ENCODE results near the gene SEPTIN5.

Gene SEPTIN5

DNA sequence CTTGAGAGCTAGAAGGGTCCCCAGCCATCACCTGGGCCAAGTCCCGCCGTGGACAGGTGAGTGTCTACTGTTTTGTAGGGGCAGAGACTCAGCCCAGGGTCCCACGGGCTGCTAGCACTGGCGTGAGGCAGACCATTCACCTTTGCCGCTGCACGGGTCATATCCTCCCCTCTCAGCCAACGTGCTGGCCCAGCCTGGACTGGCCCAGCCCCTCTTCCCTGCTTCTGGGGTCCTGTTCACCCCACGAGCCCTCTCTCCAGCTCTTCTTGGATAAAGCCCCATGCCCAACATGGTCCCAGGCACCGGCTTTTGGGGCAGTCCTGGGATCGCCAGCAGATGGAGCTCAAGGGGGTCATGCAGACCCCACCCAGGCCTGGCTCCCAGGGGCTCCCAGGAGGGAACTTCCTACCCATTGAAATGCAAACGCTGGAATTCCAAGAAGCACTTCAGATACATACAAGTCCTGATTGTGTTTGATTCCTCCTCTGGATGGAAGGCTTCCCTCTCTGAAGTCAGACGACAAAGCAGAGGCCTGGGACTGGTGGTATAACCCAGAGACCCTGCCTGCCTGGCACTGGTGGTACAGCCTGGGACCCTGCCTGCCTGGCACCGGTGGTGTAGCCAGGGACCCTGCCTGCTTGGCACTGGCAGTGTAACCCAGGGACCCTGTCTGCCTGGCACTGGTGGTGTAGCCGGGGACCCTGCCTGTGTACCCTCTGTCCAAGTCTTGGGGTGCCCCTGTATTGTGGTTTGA lies 8.9 kb upstream of the SEPTIN5 start:
- DNase-seq (ENCODE audit: low read depth) = no peak

DNA sequence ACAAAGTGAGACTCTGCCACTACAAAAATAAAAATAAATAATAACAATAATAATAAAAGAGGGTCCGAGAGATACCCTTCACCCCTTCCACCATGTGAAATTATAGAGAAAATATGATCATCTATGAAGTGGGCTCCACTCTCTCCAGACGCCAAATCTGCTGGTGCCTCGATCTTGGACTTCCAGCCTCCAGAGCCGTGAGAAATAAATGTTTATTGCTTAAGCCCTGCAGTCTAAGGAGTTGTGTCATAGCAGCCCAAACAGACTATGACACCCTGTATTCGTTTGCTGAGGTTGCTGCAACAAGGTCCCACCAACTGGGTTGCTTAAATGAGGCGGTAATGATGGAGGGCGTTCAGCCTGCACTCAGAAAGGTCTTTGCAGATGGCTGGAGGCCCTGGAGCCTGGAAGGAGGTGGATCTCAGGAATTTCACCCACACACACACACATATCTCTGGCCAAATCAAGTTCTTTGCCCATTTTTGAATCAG lies 7.6 kb upstream of the SEPTIN5 start:
- DNase-seq (ENCODE audit: low read depth) = no peak

DNA sequence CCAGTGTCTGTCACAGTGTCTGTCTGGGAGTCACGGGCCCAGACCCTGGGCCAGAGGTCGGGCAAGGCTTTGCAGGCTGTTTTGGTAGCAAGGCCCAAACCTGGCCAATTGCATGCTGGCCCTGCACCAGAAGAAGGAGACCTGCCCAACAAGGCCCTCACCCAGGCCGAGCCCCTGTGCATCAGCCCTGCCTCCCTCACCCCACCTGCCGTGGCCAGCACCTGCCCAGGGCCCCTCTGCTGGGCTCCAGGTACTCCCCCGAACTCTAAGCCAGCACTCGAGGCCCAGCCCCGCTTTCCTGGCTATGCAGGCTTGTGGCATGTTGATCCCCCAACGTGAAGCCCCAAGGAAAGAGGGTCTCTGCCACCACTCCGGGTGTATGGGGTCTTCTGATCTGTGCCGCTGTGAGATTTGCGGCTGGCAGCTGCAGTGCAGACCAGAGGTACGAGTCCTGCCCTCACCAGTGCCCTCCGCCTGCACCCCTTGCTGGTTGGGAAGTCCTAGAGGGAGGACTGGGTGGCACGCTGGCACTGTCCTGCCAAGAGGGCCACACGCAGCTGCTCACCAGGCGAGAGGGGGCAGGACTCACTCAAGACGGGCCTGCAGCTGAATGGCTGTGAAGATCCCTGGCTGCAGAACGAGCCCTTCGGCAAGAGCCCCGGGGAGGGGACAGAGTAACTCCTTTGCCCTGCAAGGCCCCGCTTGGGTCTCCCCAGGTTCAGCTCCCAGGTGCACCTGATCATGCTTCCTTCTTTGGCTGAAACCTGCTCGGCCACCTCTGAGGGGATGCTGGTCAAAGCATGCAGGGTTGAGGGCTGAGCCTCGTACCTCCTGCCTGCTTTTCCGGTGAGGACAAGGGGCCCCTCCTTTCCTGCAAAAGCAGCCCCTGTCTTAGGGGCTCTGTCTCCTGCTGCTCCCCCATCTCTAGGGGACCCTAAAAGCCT lies 6.7 kb upstream of the SEPTIN5 start:
- DNase-seq (ENCODE audit: low read depth) = no peak

DNA sequence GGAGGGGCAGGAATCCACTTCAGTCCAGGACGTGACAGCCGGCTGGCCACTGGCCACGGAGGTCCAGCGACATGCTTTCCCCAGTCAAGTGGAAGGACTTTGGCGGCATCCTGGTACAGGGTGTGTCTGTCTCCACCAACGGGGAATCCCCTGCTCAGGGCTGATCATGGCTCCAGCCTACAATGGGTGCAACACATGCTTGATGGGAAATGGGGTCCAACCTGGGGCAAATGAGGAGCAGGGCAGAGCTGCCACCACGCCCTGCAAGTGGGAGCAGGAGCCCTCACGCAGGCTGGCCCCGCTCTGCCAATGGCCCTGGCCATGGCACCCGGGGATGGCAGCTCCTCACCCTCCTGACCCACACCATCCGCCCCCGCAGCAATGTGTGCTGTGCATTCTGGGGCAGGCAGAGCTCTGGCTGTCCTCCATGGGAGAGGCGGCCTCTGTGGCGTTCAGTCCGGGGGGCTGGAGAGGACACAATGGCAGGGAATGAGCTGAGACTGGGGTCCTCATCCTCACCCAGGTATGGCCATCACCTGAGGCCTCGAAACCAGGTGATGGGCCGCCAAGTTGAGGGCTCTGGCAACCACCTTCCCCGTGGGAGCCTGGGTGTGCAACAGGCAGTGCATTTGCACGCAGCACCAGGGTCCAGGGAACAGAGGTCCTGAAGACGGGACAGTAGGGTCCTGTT lies 5.8 kb upstream of the SEPTIN5 start:
- DNase-seq (ENCODE audit: low read depth) = no peak

DNA sequence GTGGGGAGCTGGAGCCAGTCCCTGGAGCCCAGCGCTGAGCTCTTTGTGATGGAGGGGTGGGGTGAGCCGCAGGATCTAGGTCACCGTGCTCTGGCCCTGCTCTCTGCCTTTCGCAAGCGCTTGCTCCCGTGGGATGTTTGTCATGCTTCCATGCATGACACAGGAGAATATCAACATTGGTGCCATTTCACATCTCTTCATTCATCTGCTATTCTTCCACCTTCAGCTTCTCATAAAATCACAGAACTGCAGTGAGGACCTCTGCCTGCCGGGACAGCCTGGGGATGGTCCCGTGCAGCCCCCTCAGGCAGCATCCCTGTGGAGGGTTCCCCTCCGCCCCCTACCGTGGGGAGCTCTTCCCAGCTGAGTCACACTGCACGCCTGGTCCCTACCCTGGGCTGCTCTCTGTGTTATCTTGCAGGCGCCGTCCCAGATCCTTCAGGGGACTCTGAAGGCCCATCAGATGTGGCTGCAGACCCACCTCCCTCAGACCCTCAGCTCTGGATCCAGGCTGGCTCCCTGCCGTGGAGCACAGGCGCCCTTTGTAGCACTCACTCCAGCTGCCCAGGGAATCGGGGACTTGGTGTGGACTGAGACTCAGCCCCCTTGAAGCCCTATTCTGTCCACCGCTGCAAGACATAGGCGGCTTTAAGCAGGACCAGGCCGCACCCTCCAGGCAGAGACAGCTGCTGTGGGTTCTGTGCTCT lies 5.1 kb upstream of the SEPTIN5 start:
- no peak for DNase-seq (ENCODE audit: low read depth)

DNA sequence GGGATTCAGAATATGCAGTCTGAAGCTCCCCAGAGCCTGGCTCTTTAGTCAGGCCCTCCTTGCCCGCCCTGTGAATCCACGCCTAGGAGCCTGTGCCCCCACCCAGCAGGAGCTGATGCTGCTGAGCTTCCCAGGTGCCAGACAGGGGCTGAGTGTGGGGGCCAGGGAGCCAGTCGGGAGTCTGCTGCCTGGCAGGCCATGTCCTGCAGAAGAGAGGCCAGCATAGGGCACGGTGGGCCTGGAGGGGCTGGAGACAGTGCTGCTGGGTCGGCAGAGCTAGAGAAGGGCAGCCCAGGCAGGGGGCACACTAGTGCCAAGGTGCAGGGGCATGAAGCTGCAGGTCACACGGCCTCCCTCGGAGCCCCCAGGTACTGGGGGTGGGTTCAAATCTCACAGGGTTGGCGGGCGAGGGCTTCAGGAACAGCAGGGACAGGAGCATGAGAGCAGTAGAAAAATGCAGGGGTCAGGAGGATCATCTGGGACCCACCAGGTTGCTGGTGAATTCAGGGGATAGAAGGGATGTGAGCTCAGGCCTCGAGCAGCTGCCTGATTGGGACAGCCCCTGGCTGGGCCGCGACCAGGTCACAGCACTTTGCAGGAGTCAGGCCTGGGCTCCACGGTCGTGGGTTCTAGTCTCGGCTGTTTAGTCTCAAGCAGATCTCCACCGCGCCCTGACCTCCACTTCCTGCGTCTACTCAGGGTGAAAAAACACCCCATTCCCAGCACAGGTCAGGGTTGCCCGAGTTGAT lies 4.1 kb upstream of the SEPTIN5 start:
- no peak for DNase-seq (ENCODE audit: low read depth)

DNA sequence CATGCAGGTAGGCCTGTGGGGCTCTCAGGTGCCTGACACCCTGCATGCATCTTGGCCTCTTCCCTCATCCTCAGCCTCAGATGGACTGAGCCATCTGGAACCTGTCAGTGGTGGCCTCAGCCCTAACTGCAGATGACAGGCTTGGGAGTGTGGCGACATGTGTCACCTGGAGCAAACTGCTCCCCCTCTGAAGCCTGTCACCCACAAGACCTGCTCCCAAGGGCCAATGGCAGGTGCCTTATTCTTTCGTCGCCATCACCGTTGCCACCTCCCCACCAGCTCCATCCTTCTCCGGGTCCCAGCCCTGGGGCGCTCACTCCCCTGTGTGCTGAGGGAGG lies 3.6 kb upstream of the SEPTIN5 start:
- no peak for DNase-seq (ENCODE audit: low read depth)

DNA sequence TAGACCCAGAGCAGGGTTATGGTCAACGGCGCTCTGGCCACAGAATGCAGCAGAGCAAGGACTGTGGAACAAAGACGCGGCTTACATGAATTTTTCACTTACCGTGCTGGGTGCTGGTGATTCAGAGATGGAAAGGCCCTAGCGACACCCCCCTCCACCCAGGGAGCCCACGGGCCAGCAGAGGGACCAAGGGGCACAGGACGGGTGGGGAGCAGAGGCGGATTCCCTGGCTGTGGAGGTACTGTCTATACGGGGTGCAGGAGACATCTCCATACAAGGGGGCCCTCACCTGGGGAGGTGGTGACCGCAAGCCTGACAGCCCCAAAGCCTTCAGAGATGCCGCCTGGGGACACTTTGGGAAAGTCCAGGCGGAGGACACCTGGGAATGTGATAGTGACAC lies 1.1 kb upstream of the SEPTIN5 start:
- no peak for DNase-seq (ENCODE audit: low read depth)

DNA sequence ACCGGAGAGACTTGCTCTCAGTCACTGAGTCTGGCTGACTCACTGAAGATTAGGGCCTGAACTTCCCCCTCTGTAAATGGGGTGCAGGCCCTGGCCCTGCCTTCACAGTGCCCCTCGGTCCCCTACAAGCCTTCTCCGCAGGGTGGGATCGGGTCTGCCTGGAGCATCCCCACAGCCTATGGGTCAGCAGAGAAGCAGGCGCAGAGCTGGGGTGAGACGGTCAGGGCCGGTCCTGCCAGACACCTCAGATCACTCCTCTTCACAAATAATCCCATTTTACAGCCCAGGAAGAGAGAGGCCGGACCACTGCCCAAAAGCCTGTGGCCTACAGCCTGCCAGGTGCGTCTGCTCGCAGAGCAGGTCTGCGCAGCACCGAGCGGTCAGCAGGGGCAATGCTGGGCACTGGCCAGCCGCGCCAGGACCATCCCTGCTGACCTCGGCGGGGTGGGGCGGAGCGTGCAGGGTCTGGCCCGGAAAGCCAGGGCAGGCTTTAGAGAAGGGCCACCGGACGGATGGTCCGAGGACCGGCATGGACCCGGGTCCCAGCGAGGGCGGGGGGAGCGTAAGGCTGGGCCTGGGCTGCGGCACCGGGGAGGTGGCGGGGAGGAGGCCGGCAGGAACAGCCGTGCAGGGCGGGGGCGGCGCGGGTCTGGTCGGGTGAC lies 522 bp upstream of the SEPTIN5 start:
- no peak for DNase-seq (ENCODE audit: low read depth)

DNA sequence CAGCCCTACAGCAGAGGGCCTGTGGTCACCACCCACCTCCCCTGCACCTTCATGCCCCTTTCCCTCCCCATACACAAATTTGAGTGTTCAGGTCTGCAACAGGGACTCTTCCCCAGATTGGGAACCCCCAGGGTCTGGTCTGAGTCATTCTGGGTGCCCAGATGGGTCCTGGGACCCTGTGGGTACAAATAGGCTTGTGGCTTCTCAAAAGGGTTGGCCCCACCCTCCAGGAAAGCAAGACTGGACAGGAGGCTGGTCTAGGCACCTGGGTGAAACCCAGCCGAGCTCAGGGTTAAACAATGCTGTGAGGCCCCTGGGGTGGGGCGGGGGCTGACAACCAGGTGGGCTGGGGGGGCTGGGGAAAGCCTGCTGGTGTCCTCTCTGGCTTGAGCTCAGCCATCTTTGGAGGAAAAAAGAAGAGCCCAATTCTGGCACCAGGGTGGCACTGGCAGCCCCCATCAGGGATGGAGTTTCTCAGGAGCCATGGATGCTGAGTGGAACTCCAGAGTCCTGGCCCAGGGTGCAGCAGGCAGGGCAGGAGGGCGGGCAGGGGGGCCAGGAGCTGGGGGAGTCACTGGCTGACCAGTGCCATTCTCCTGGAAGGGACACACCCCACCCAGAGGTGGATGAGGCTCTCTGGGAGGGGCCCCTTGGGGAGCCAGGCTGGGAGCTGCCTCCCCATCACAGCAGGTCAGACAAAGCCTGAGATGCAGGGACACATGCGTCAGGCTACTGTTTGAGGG lies 1.1 kb downstream of the SEPTIN5 start:
- DNase-seq (ENCODE audit: low read depth) = no peak

DNA sequence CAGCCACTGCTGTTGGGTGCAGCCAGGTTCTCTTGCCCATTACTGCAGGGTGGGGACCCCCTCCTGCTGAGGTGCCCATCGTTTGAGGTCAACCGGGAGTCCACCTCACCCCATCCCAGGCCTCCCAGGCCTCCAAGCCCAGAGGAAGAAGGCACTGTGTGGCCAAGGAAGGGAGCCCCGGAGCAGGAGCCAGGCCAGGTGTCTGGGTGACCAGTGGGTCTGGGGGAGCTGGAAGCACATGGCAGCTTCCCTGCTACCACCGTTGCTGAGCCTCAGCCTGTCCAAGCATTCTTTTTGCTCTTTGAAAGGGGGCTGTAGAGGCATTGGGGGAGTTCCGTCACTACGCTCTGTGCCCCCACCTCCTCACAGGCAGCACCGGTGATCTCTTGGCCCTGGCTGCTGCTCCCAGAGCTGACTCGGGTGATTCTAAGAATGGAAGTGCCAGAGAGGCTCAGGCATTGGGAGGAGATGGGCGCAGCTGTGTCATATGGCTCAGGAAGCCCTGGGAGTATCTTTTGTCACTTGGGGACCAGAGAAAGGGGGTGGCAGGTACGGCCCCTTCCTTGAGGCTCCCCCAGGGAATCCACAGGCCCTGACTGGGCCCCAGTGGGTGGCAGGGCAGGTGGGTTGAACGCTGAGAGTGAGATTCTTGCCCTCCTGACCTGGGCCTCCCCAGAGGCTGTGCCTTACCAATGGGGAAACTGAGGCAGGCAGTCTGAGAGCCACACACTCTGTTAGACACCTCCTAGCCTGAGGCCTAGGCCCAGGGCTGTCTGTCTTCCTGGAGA lies 1.9 kb downstream of the SEPTIN5 start:
- no peak for DNase-seq (ENCODE audit: low read depth)

DNA sequence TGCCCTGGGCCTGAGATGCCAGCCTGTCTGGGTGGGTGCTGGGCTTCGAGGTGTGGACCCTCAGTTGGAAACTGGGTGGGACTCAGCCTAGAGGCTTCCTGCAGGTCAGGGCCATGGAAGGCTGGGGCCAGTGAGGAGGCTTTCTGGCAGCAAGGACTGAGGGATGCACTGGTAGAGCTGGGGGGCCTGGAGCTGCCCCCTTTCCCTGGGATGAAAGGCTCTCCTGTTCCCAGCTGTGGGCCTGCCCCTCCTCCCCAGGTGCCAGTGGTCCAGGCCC lies 2.5 kb downstream of the SEPTIN5 start:
- DNase-seq (ENCODE audit: low read depth) = no peak

DNA sequence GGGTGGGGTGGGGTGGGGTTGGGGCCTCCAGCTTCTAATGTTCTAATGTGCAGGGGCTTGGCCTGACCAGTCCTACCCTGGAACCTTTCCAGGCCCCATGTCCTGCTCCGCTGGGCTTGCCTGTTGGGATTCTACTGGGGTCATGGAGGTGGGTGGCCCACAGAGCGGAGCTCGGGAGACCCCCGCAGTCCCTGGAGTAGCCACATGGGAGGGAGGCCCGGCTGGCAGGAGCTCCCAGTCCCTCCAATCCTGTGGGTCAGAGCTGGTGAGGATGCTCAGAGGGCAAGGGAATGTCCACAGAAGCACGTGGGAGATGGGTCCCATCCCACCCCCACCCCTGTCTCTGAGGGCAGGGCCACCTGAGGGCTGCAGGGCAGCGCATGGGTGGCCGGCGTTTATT lies 2.9 kb downstream of the SEPTIN5 start:
- no peak for DNase-seq (ENCODE audit: low read depth)

DNA sequence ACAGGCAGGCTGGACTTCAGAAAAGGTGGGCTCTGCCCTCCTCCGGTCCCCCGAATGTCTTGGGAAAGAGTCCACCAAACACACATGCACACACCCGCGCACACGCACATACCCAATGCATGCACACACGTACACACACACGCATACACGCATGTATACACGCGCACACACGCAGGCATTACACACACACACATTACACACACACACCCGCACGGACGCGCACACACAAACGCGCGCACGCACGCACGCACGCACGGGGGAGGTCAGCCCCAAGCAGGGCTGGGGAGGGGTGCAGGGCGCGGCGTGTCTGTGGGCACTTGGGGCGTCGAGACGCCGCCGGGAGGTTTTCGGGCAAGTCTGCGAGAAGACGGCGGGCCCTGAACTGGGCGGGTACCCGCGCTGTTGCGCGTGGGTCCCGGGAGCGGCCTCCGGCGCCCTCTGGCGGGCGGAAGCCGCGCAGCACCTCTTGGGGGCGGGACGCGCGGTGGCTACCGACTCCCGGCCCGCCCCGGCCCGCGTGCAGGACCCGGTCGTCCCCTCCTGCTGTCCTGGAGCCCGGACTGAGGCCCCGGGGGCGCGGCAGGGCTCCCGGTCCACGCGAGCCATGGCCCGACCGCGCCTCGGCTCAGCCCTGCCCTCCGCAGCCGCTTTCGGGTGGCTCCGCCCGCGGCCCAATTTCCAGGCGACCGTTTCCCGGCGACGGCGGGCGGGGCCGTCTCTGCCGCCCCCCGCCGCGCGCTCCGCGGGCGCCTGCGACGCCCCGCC lies 3.6 kb downstream of the SEPTIN5 start:
- DNase-seq (ENCODE audit: low read depth) = no peak

DNA sequence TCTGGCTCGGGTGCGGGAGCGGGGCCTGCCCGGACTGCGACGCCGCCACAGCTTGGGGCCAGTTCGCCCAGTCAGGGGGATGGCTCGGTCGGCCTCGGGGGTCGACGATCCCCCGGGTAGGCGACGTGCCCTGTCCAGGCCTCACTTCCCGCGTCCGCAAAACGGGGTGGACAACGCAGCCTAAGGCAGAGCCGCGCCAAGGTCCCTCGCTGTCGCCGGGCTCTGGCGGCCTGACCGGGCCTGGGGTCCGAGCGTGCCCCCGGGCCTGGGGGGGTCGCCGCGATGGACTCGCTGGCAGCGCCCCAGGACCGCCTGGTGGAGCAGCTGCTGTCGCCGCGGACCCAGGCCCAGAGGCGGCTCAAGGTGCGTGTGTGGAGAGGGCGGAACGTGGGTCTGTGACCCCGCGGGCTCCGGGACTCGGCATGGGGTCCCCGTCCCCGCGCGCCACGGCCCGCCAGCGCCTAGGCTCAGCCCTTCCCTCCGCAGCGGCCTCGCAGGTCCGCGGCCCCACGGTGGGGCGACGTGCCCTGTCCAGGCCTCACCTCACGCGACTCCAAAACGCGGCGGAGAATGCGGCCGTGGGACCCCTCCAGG lies 4.2 kb downstream of the SEPTIN5 start:
- no peak for DNase-seq (ENCODE audit: low read depth)

DNA sequence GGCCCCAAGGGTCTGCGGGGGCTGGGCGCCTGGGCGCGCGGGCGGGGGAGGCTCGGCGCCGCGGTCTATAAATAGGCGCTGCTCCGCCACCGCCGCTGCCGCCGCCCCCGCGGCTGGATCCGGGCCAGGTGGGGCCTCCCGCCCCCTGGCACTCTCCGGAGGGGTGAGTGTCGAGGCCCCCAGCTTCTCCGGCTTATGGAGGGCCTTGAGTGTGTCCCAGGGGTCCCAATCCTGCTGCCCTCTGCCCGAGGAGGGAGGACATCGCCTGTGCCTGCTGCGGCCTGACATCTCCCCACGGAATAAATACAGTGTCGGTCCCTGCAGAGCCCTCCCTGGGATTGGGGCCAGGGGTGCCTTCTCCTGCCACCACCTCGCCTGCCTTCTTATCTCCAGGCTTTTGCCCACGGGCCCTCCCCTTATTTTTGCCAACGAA lies 4.8 kb downstream of the SEPTIN5 start:
- DNase-seq (ENCODE audit: low read depth) = no peak

DNA sequence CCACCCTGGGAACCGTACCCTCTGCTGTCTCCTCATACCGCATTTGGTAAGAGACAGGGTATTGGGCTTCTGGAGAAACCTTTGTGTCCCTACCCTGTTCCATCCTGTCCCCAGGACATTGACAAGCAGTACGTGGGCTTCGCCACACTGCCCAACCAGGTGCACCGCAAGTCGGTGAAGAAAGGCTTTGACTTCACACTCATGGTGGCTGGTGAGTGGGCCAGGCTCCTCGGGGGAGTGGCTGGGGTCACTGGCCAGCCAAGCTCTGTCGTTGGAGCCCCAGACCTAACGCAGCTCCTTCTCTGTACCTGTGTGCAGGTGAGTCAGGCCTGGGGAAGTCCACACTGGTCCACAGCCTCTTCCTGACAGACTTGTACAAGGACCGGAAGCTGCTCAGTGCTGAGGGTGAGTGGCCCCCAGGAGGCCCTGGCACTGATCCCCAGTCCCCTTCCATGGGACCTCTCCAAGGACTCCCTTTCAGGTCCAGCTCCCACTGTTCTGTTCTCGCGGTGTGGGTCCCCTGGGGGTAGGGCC lies 5.3 kb downstream of the SEPTIN5 start:
- DNase-seq (ENCODE audit: low read depth) = no peak

All from GM04503 (cell line).